Coronary artery (tissue), 2 donors: Measurements from ENCODE around the gene RPS14.

ENCODE experiments used
- DNase-seq: peaks from one replicate; pipeline ENCODE4 v3.0.0-alpha.2; 2017; ENCODE audit warnings: low spot score
- H3K27ac ChIP-seq, 2 donors: fragments of 200-600 bp; sonication (generic); one replicate each; pipeline ENCODE4 v1.5.1; 2016 to 2019
- H3K4me3 ChIP-seq: fragments of 200-600 bp; sonication (generic); 2 replicates; pipeline ENCODE4 v1.5.1; 2016; ENCODE audit warnings: mild to moderate bottlenecking, moderate library complexity
- TF ChIP-seq, protein P1 (sequence below): fragments of 200-600 bp; sonication (generic); IDR thresholded peaks from one replicate; pipeline ENCODE4 v1.5.1; 2019; ENCODE audit warnings: antibody characterized with exemption

The RPS14 gene

DNA sequence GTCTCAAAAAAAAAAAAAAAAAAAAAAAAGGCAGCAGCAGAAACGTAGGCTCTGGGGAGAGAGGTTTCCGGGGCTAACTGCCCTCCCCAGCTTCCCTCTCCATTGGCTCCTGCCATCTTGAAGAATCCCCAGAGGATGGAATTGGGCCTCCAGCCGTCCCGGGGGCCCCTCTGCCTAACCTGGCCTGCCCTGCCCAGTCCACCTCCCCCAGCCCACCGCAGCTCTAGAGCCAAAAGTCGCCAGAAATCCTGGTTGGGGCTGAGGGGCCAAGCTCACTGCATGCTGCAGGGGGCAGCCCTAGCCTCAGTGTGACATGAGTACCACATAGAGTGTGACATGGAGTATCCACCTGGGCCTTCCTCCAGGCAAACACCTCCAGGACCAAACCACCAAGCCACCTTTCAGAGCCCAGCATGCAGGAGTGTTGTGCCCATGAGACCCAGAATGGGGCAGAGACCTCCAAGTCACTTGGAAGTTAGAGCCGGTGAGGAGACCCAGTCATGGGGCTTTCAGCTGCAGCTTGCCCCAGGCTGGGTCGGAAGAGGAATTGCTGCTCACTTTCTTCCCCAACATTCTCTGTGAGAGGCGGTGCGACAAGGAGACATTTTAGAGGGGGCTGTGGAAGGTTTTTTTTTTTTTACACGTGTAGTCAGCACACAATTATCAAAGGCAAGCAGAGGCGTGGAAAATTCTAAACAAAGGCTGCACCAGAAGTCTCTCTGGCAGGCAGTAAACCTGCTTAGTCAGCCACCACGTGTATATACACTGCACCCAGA lies 54.4 kb downstream of the RPS14 start:
- Histone ChIP-seq H3K4me3 (no peak overlapping the region), H3K27ac (no peak overlapping the region)
- TF ChIP-seq, protein P1, sequence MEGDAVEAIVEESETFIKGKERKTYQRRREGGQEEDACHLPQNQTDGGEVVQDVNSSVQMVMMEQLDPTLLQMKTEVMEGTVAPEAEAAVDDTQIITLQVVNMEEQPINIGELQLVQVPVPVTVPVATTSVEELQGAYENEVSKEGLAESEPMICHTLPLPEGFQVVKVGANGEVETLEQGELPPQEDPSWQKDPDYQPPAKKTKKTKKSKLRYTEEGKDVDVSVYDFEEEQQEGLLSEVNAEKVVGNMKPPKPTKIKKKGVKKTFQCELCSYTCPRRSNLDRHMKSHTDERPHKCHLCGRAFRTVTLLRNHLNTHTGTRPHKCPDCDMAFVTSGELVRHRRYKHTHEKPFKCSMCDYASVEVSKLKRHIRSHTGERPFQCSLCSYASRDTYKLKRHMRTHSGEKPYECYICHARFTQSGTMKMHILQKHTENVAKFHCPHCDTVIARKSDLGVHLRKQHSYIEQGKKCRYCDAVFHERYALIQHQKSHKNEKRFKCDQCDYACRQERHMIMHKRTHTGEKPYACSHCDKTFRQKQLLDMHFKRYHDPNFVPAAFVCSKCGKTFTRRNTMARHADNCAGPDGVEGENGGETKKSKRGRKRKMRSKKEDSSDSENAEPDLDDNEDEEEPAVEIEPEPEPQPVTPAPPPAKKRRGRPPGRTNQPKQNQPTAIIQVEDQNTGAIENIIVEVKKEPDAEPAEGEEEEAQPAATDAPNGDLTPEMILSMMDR: no peak
- no peak for DNase-seq

DNA sequence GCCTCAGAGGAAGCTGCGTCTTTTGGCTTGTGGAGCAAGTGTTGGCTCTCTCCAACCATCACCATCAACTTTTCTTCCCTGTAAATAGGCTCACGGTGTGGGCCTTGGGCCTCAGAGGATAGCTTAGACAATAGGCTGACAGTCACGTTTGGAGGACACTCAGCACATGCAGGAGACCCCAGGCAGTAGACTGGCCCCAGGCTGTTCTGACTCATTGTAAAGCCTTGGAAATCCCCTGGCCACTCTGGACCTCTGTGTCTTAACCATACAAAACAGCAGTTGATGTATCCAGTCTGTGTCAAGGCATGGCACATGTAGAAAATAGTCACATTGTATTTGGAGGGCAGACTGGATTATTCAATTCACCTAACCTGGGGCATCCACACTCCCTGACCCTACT lies 55.4 kb downstream of the RPS14 start:
- H3K27ac ChIP-seq: no peak overlapping the region
- H3K4me3 ChIP-seq: no peak overlapping the region
- DNase-seq: no peak
- TF ChIP-seq, protein P1: no peak

DNA sequence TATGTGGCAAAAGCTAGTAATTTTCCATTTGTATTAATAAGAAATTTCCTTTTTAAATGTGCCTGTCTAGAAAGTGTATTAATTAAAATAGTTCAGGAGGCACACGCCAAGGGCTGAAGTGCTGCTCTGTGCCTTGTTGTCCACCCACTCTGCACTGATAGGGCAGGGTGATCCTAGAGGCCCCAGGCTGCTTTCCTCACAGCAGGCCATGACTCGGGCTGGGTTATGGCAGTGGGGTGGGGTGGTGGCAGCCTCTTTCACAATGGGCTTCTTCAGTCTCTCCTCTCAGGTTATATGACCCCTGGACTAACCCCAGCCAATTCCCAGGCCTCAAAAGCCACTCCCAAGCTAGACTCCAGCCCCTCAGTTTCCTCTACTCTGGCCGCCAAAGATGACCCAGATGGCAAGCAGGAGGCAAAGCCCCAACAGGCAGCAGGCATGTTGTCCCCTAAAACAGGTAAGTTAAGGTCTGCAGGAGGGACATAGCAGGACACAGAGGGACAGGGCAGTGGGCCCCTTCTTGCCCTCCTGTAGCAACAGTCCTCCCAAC lies 56.4 kb downstream of the RPS14 start:
- TF ChIP-seq, protein P1: no peak
- no peak overlapping the region for H3K27ac ChIP-seq
- H3K4me3 ChIP-seq: no peak overlapping the region
- DNase-seq: no peak

DNA sequence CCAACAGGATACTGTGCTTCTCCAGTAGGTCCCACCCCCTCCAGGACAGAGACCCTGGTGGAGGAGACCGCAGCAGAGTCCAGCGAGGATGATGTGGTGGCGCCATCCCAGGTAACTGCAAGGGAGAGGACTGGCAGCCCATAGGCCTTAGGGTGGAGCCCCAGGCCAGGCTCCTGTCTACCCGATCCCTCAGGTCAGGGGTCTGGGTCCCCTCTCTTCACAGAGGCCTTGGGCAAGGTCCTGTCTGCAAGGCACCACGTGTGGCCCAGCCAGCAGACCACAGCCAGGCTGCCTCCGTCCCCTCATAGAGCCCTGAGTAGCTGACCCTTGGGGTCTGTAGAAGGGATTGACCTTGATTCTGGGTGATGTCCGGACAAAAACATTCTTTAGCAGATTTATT lies 56.9 kb downstream of the RPS14 start:
- Histone ChIP-seq H3K27ac (no peak overlapping the region), H3K4me3 (no peak overlapping the region)
- TF ChIP-seq, protein P1: no peak
- DNase-seq: no peak
